GM12865 (cell line): ENCODE measurements around the gene ZMIZ1.

Source experiments
- DNase-seq: peaks from one replicate; pipeline ENCODE4 v3.0.0; 2010; ENCODE audit warnings: low read depth
- H3K4me3 ChIP-seq: 2 replicates; pipeline ENCODE4 v1.5.1; 2011; ENCODE audit warnings: mild to moderate bottlenecking, low read depth, low read length, control low read depth
- TF ChIP-seq, protein P1 (sequence below): IDR thresholded peaks from 2 replicates; pipeline ENCODE4 v1.5.1; 2011; ENCODE audit warnings: low read length, control low read depth, low read depth, inconsistent platforms; ENCODE audit not compliant: insufficient read depth; ENCODE audit errors: missing control alignments

Gene ZMIZ1

GRCh38 chr10:79172881-79173280 is 104.1 kb downstream of the ZMIZ1 start:
- no peak for DNase-seq
- TF ChIP-seq, protein P1, sequence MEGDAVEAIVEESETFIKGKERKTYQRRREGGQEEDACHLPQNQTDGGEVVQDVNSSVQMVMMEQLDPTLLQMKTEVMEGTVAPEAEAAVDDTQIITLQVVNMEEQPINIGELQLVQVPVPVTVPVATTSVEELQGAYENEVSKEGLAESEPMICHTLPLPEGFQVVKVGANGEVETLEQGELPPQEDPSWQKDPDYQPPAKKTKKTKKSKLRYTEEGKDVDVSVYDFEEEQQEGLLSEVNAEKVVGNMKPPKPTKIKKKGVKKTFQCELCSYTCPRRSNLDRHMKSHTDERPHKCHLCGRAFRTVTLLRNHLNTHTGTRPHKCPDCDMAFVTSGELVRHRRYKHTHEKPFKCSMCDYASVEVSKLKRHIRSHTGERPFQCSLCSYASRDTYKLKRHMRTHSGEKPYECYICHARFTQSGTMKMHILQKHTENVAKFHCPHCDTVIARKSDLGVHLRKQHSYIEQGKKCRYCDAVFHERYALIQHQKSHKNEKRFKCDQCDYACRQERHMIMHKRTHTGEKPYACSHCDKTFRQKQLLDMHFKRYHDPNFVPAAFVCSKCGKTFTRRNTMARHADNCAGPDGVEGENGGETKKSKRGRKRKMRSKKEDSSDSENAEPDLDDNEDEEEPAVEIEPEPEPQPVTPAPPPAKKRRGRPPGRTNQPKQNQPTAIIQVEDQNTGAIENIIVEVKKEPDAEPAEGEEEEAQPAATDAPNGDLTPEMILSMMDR: no peak
- H3K4me3 ChIP-seq: no peak overlapping the region

DNA sequence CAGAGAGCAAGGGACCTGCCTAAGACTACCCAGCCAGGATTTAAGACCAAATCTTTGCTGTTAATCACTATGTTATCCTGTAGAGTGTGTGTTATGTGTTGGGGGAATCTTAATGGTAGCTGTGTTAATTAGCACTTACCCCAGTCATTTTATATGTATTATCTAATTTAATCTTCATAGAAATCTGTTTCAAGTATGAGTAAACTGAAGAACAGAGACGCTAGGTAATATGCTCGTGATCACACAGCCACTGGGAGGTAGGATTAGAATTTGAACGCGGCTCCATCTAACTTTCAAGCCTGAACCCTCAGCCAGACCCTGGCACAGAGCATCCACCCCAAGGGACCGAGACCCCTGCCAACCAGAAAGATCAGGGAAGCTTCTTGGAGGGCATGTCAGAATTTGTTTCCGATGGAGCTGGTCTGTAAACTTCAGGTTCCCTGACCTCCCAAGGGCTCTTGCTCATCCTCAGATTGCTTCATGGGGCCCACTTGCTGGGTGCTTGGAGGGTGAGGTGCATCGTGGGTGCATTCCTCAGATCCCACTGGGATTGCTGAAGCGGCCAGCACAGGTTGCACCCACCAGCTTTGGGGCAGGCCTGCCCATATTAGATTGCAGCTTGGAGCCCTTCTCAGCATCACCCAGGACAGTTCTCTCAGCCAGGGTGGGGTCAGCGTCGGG is 105.0 kb downstream of the ZMIZ1 start:
- no peak for DNase-seq
- no peak overlapping the region for H3K4me3 ChIP-seq
- TF ChIP-seq, protein P1: no peak

DNA sequence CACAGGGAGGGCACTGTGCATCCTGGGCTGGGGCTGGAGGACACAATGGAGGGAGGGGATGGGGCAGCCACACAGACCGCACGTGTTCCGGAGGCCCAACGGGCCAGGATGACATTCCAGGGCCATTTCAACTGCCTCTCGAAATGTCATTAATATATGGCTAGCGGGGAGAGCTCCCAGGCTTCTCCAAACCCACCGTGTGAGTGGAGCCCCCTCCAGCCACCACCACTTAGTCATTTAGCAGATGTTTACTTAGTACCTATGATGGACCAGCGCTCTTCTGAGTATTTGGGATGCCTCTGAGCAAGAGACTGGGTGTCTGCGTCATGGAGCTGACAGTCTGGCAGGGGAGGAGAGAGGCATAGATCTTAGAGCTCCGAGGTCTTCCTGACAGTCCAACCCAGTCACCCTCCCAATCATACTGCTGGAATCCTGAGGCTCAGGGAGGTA is 107.3 kb downstream of the ZMIZ1 start:
- TF ChIP-seq, protein P1: no peak
- no peak for DNase-seq
- H3K4me3 ChIP-seq: no peak overlapping the region

GRCh38 chr10:79176949-79177602 is 108.3 kb downstream of the ZMIZ1 start:
- no peak for DNase-seq
- no peak overlapping the region for H3K4me3 ChIP-seq
- TF ChIP-seq, protein P1: no peak

DNA sequence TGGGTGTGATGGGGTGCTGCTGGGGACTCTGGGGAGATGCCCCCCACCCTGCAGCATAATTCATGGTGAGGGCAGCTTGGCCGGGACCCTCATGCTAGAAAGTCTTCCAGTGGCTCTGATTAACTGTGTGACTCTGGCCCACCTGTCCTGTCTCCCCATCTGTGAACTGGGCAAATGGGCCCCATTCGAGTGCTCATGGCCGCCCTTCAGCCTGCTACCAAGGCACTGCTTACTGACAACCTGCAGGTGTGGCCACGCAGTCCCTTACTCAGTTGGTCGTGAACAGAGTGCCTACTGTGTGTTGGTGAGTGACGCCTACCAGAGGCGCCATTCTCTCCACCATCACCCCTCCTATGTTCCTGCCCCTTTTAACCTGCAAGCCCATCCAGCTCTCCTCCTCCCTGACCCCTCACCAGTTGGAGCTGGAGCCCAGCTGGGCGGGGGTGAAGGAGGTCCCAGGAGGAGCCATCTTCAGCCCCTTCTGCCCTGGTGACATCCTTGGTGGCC is 109.4 kb downstream of the ZMIZ1 start:
- TF ChIP-seq, protein P1: no peak
- no peak for DNase-seq
- H3K4me3 ChIP-seq: no peak overlapping the region

GRCh38 chr10:79178614-79179163 is 109.9 kb downstream of the ZMIZ1 start:
- no peak for DNase-seq
- no peak overlapping the region for H3K4me3 ChIP-seq
- TF ChIP-seq, protein P1: no peak
